ENCODE measurements around the gene TBL1XR1. TPM values are rescaled to one million over a fixed set of nuclear protein-coding genes. Genes with fewer than 3 reads are reported as not detected.

Gene TBL1XR1
- total RNA-seq = 99.6 TPM
- long read RNA-seq, full-length matches to known transcripts = 26 of 55 reads
- long read RNA-seq, partial matches to known transcripts = 6 of 55 reads
- long read RNA-seq, other reads (novel, unspliced or antisense) = 23 of 55 reads

- DNase-seq = peak; percentile 93
- peak; percentile 85 for ATAC-seq
- intact Hi-C loops (cut with micrococcal nuclease) = loop anchor here (5.0 to 10.0 kb wide), 2 partner anchors 142 to 150 kb away; no protein-coding TSS in a partner anchor
Observed at GRCh38 chr3:177197041-177197726, at the start of gene TBL1XR1. Gene TBL1XR1 (minus strand): TSS chr3:177197482. CDS start chr3:177064977, 132,505 bp downstream.

- intact Hi-C loops (cut with micrococcal nuclease) = no loop called here
- DNase-seq (no peak), ATAC-seq (no peak)
Observed at GRCh38 chr3:177245250-177245649, 48.0 kb upstream of the TBL1XR1 start.

GRCh38 chr3:177244606-177245005 lies 47.3 kb upstream of the TBL1XR1 start:
- ATAC-seq (no peak), DNase-seq (no peak)
- intact Hi-C loops (cut with micrococcal nuclease) = no loop called here

GRCh38 chr3:177238686-177239216 lies 41.5 kb upstream of the TBL1XR1 start:
- intact Hi-C loops (cut with micrococcal nuclease) = no loop called here
- DNase-seq (no peak), ATAC-seq (no peak)

- ATAC-seq (peak; percentile 37), DNase-seq (no peak)
- intact Hi-C loops (cut with micrococcal nuclease) = no loop called here
Observed at GRCh38 chr3:177237206-177237605, 39.9 kb upstream of the TBL1XR1 start.

- ATAC-seq (no peak), DNase-seq (no peak)
- intact Hi-C loops (cut with micrococcal nuclease) = no loop called here
Observed at GRCh38 chr3:177236704-177237103, 39.4 kb upstream of the TBL1XR1 start.

- ATAC-seq (no peak), DNase-seq (no peak)
- intact Hi-C loops (cut with micrococcal nuclease) = no loop called here
Observed at GRCh38 chr3:177234121-177234520, 36.8 kb upstream of the TBL1XR1 start.

GRCh38 chr3:177231242-177231641 lies 34.0 kb upstream of the TBL1XR1 start:
- intact Hi-C loops (cut with micrococcal nuclease) = no loop called here
- DNase-seq = no peak
- ATAC-seq = no peak

- intact Hi-C loops (cut with micrococcal nuclease) = no loop called here
- ATAC-seq (no peak), DNase-seq (no peak)
Observed at GRCh38 chr3:177230641-177231040, 33.4 kb upstream of the TBL1XR1 start.

- no peak for ATAC-seq
Observed at GRCh38 chr3:177229791-177230190, 32.5 kb upstream of the TBL1XR1 start.

GRCh38 chr3:177228601-177229190 lies 31.4 kb upstream of the TBL1XR1 start:
- intact Hi-C loops (cut with micrococcal nuclease) = no loop called here
- ATAC-seq = no peak
- DNase-seq = no peak

More at GRCh38 chr3:177229791-177230190, 32.5 kb upstream of the TBL1XR1 start:
- intact Hi-C loops (cut with micrococcal nuclease) = no loop called here
- DNase-seq = no peak

GRCh38 chr3:177224414-177224813 lies 27.1 kb upstream of the TBL1XR1 start:
- DNase-seq (no peak), ATAC-seq (no peak)
- intact Hi-C loops (cut with micrococcal nuclease) = no loop called here

GRCh38 chr3:177221744-177222143 lies 24.5 kb upstream of the TBL1XR1 start:
- intact Hi-C loops (cut with micrococcal nuclease) = no loop called here
- peak; percentile 45 for ATAC-seq
- DNase-seq = no peak

GRCh38 chr3:177220136-177220974 lies 23.1 kb upstream of the TBL1XR1 start:
- ATAC-seq = no peak
- intact Hi-C loops (cut with micrococcal nuclease) = no loop called here

GRCh38 chr3:177213801-177214535 lies 16.7 kb upstream of the TBL1XR1 start:
- ATAC-seq (no peak), DNase-seq (no peak)
- intact Hi-C loops (cut with micrococcal nuclease) = no loop called here

More at GRCh38 chr3:177220136-177220974, 23.1 kb upstream of the TBL1XR1 start:
- no peak for DNase-seq

GRCh38 chr3:177212756-177213155 lies 15.5 kb upstream of the TBL1XR1 start:
- ATAC-seq (no peak), DNase-seq (no peak)
- intact Hi-C loops (cut with micrococcal nuclease) = no loop called here

- intact Hi-C loops (cut with micrococcal nuclease) = no loop called here
- DNase-seq = no peak
- ATAC-seq = no peak
Observed at GRCh38 chr3:177212278-177212610, 15.0 kb upstream of the TBL1XR1 start.

- intact Hi-C loops (cut with micrococcal nuclease) = no loop called here
- DNase-seq (no peak), ATAC-seq (no peak)
Observed at GRCh38 chr3:177211503-177212277, 14.4 kb upstream of the TBL1XR1 start.
